ENCODE data around the gene CD320.
"Not testable (repeated sequence)": the region's sequence is repeated elsewhere in the genome, so short reads cannot be mapped to it uniquely, and the experiment has no call there.

Gene CD320

GRCh38 chr19:8342684-8343482 lies 34.7 kb upstream of the CD320 start, which contains the start of gene KANK3:
Gene KANK3, minus strand, starts transcription at chr19:8343262. Its CDS starts 5,434 bp downstream, at chr19:8337828.
- Histone ChIP-seq H3F3A (ENCODE audit: insufficient read depth) (no peaks in the 10 kb centered on the region), H3K4me3 (ENCODE audit: insufficient read depth, low read length, poor library complexity, severe bottlenecking) (peak within 1 kb of the TSS; percentile 39), H3K79me2 (ENCODE audit: insufficient read depth, low read length) (no peaks in the 10 kb centered on the region), H3K4me2 (ENCODE audit: low read depth, low read length, poor library complexity, severe bottlenecking) (peak within 1 kb of the TSS; percentile 37), H4K20me1 (ENCODE audit: low read depth, low read length) (no peaks in the 10 kb centered on the region), H3K9me2 (replicated peaks; ENCODE audit: insufficient read depth, low read length) (no peaks in the 10 kb centered on the region), H3K27ac (ENCODE audit: low read depth, low read length) (no peak within 1 kb of the TSS), H3K36me3 (ENCODE audit: low read length) (no peaks in the 10 kb centered on the region), H3K9ac (ENCODE audit: low read length) (no peak within 1 kb of the TSS), H3K27me3 (ENCODE audit: low read length) (no peaks in the 10 kb centered on the region), H2AFZ (ENCODE audit: low read depth, low read length, severe bottlenecking) (peak within 1 kb of the TSS; percentile 35), H3K9me3 (ENCODE audit: insufficient read depth, low read length) (no peaks in the 10 kb centered on the region)
- TF ChIP-seq EZH2phosphoT487 (conservative IDR thresholded peaks at IDR 0.05; ENCODE audit: low read length) (no peak), CTCF (IDR thresholded peaks at IDR 0.05; ENCODE audit: insufficient read depth, low read length, poor library complexity, severe bottlenecking) (no peak)

- Histone ChIP-seq H3F3A (ENCODE audit: insufficient read depth) (no peaks in the 10 kb centered on the region), H3K9ac (ENCODE audit: low read length) (no peak overlapping the region), H3K9me2 (replicated peaks; ENCODE audit: insufficient read depth, low read length) (no peaks in the 10 kb centered on the region), H3K4me3 (ENCODE audit: insufficient read depth, low read length, poor library complexity, severe bottlenecking) (no peak overlapping the region), H3K27ac (ENCODE audit: low read depth, low read length) (no peak overlapping the region), H2AFZ (ENCODE audit: low read depth, low read length, severe bottlenecking) (no peak overlapping the region), H3K36me3 (ENCODE audit: low read length) (no peaks in the 10 kb centered on the region), H3K27me3 (ENCODE audit: low read length) (no peaks in the 10 kb centered on the region), H3K79me2 (ENCODE audit: insufficient read depth, low read length) (no peaks in the 10 kb centered on the region), H4K20me1 (ENCODE audit: low read depth, low read length) (no peaks in the 10 kb centered on the region), H3K9me3 (ENCODE audit: insufficient read depth, low read length) (no peaks in the 10 kb centered on the region), H3K4me2 (ENCODE audit: low read depth, low read length, poor library complexity, severe bottlenecking) (no peak overlapping the region)
- TF ChIP-seq EZH2phosphoT487 (conservative IDR thresholded peaks at IDR 0.05; ENCODE audit: low read length) (no peak), CTCF (IDR thresholded peaks at IDR 0.05; ENCODE audit: insufficient read depth, low read length, poor library complexity, severe bottlenecking) (no peak)
These were observed 34.1 kb upstream of the CD320 start for GRCh38 chr19:8342316-8342683.

GRCh38 chr19:8341504-8341903 lies 33.3 kb upstream of the CD320 start:
- not testable (repeated sequence) for H3K27ac ChIP-seq (ENCODE audit: low read depth, low read length); H3K9ac ChIP-seq (ENCODE audit: low read length); H3K4me3 ChIP-seq (ENCODE audit: insufficient read depth, low read length, poor library complexity, severe bottlenecking)

GRCh38 chr19:8340341-8341096 lies 32.4 kb upstream of the CD320 start:
- Histone ChIP-seq H3K9me3 (ENCODE audit: insufficient read depth, low read length) (no peaks in the 10 kb centered on the region), H3K27ac (ENCODE audit: low read depth, low read length) (no peak overlapping the region), H3K79me2 (ENCODE audit: insufficient read depth, low read length) (no peaks in the 10 kb centered on the region), H3K27me3 (ENCODE audit: low read length) (no peaks in the 10 kb centered on the region), H3K9ac (ENCODE audit: low read length) (no peak overlapping the region), H3K4me2 (ENCODE audit: low read depth, low read length, poor library complexity, severe bottlenecking) (no peak overlapping the region), H4K20me1 (ENCODE audit: low read depth, low read length) (no peaks in the 10 kb centered on the region), H2AFZ (ENCODE audit: low read depth, low read length, severe bottlenecking) (no peak overlapping the region), H3K4me3 (ENCODE audit: insufficient read depth, low read length, poor library complexity, severe bottlenecking) (no peak overlapping the region), H3F3A (ENCODE audit: insufficient read depth) (no peaks in the 10 kb centered on the region), H3K9me2 (replicated peaks; ENCODE audit: insufficient read depth, low read length) (no peaks in the 10 kb centered on the region), H3K36me3 (ENCODE audit: low read length) (no peaks in the 10 kb centered on the region)
- TF ChIP-seq EZH2phosphoT487 (conservative IDR thresholded peaks at IDR 0.05; ENCODE audit: low read length) (no peak), CTCF (IDR thresholded peaks at IDR 0.05; ENCODE audit: insufficient read depth, low read length, poor library complexity, severe bottlenecking) (no peak)

More at GRCh38 chr19:8341504-8341903, 33.3 kb upstream of the CD320 start:
- not testable (repeated sequence) for H3K9me3 ChIP-seq (ENCODE audit: insufficient read depth, low read length); H3K4me2 ChIP-seq (ENCODE audit: low read depth, low read length, poor library complexity, severe bottlenecking); H3K27me3 ChIP-seq (ENCODE audit: low read length); H3F3A ChIP-seq (ENCODE audit: insufficient read depth); H3K9me2 ChIP-seq (replicated peaks; ENCODE audit: insufficient read depth, low read length); H3K36me3 ChIP-seq (ENCODE audit: low read length); H2AFZ ChIP-seq (ENCODE audit: low read depth, low read length, severe bottlenecking); H3K79me2 ChIP-seq (ENCODE audit: insufficient read depth, low read length); H4K20me1 ChIP-seq (ENCODE audit: low read depth, low read length)
